Activated naive CD8-positive, alpha-beta T cell treated with anti-CD3 and anti-CD28 coated beads, Interleukin-2, amount 10 ng/mL, durations not matched to agents 7 days and 5 days (primary cell): ENCODE results near the gene ITPRID1. TPM values are rescaled to one million over a fixed set of nuclear protein-coding genes. Genes with fewer than 3 reads are reported as not detected.

Experiments used
- ATAC-seq: fragments of 150-1000 bp; cut with Tn5 transposase; one replicate; pipeline ENCODE4 v1.10.0; 2021; ENCODE audit warnings: low read depth, moderate library complexity
- POLR2A ChIA-PET: fragments of 350-600 bp; sonication (Branson Sonifier 250); formaldehyde crosslinking; loops from one replicate; lab custom pipeline; 2021; ENCODE audit warnings: antibody characterized with exemption; lab: Charles Lee
- DNase-seq: peaks from one replicate; pipeline ENCODE4 v3.0.0; 2021
- H3K27ac Mint-ChIP-seq: one replicate; pipeline ENCODE4 v1.8.0; 2022; ENCODE audit warnings: mild to moderate bottlenecking, mixed read lengths
- H3K27me3 Mint-ChIP-seq: one replicate; pipeline ENCODE4 v1.8.0; 2022; ENCODE audit warnings: mild to moderate bottlenecking, moderate library complexity, mixed read lengths
- H3K36me3 Mint-ChIP-seq: one replicate; pipeline ENCODE4 v1.8.0; 2021; ENCODE audit warnings: mild to moderate bottlenecking, mixed read lengths
- H3K4me1 Mint-ChIP-seq: one replicate; pipeline ENCODE4 v1.8.0; 2021; ENCODE audit warnings: mixed read lengths
- H3K4me3 Mint-ChIP-seq: one replicate; pipeline ENCODE4 v1.8.0; 2022; ENCODE audit warnings: mild to moderate bottlenecking, moderate library complexity, mixed read lengths
- H3K9me3 Mint-ChIP-seq: one replicate; pipeline ENCODE4 v1.8.0; 2021; ENCODE audit warnings: mixed read lengths
- total RNA-seq, 2 experiments: library from RNA; stranded (reverse); gene quantifications; one replicate each; pipeline ENCODE4 v1.2.3, GENCODE V29; 2021

Gene ITPRID1
- total RNA-seq, 2 experiments from 2014 or later = not detected

DNA sequence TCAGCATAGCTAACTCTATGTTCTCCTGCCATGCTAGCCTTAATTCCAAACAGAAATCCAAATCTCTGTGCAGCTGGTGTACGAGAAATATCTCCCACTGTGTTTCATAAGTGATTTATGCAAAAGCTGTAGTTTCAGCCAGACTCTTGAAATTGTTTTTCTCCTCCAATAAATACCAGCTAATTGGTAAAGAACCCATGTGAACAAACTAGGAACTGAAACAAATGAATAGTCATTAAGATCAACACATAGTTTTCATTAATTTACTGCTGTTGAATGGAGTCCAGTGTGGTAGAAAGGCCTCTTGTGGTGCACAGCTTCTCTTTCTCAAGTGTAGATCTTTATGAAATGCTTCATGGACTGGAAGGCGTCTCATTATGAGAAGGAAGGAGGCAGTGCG, 191.5 kb downstream of the ITPRID1 start:
- POLR2A ChIA-PET = no interaction called here
- no peaks in the 10 kb centered on the region for H3K36me3 Mint-ChIP-seq
- no peaks in the 10 kb centered on the region for H3K27me3 Mint-ChIP-seq

DNA sequence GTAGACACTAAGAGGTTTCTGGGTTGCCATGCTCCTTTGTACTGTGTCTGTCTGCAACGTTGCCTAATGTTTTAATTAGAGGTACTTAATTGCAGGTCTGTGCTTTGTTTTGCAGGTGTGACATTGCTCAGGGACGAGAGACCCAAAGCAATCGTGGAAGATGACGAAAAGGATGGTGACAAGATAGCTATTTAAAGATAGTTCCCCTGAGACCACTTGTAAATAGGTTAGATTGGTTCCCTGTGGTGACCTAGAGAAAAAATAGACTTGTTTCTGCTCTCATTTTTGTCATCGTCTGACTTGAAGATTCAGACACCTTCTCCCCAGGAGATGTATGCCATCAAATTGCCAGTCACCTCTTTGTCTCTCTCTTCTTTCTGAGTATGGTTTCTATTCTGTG, 193.2 kb downstream of the ITPRID1 start:
- DNase-seq (no peak), ATAC-seq (no peak)
- POLR2A ChIA-PET = no interaction called here
- Mint-ChIP-seq H3K4me1 (no peaks in the 10 kb centered on the region), H3K36me3 (no peaks in the 10 kb centered on the region), H3K27ac (no peak overlapping the region), H3K27me3 (no peaks in the 10 kb centered on the region), H3K4me3 (no peak overlapping the region), H3K9me3 (no peaks in the 10 kb centered on the region)

More for the DNA sequence above, 191.5 kb downstream of the ITPRID1 start:
- DNase-seq (no peak), ATAC-seq (no peak)
- Mint-ChIP-seq H3K4me1 (no peaks in the 10 kb centered on the region), H3K9me3 (peaks cover 3% of the 10 kb centered on the region), H3K4me3 (no peak overlapping the region), H3K27ac (no peak overlapping the region)

Other genes with a start within 250 kb of the ITPRID1 start
- not detected for gene NEUROD6, start 173.4 kb upstream of the ITPRID1 start, total RNA-seq
- not detected for gene PPP1R17, start 173.1 kb downstream of the ITPRID1 start, total RNA-seq